Stomach (tissue), 9 donors: ENCODE data around the gene SMAGP. TPM values are rescaled to one million over a fixed set of nuclear protein-coding genes. Genes with fewer than 3 reads are reported as not detected.
"Not testable (repeated sequence)": the region's sequence is repeated elsewhere in the genome, so short reads cannot be mapped to it uniquely, and the experiment has no call there.

Experiments
- DNase-seq, 2 donors: peaks; one replicate each; pipeline versions ENCODE4 v3.0.0 to v3.0.0-alpha.2; 2013 to 2019
- H3K27ac ChIP-seq, 5 donors: fragments of 200-600 bp in 4 of 5; sonication (generic) in 4 of 5; one replicate each; pipeline ENCODE4 v1.5.1; 2013 to 2019; ENCODE audit warnings: mild to moderate bottlenecking in 1 of 5, moderate library complexity in 1 of 5
- H3K27me3 ChIP-seq, 3 donors: fragments of 200-600 bp; sonication (generic); one replicate each; pipeline ENCODE4 v1.5.1; 2017 to 2019; ENCODE audit warnings: mixed run types in 1 of 3
- H3K36me3 ChIP-seq, 4 donors: fragments of 200-600 bp; sonication (generic); 1 replicate in 3 of 4; 2 replicates in 1 of 4; pipeline ENCODE4 v1.5.1; 2016 to 2019
- H3K4me1 ChIP-seq, 4 donors: fragments of 200-600 bp; sonication (generic); one replicate each; pipeline ENCODE4 v1.5.1; 2016 to 2019
- H3K4me3 ChIP-seq, 4 donors: fragments of 200-600 bp; sonication (generic) in 3 of 4; one replicate each; pipeline ENCODE4 v1.5.1; 2016 to 2019; ENCODE audit warnings: mild to moderate bottlenecking in 1 of 4
- H3K9me3 ChIP-seq, 4 donors: fragments of 200-600 bp; sonication (generic); one replicate each; pipeline ENCODE4 v1.5.1; 2016 to 2019
- EP300 ChIP-seq: sonication (generic); formaldehyde crosslinking; IDR thresholded peaks from one replicate; pipeline ENCODE4 v1.6.1; 2017; ENCODE audit warnings: antibody characterized with exemption
- POLR2A ChIP-seq, 4 donors: fragments of 450-650 bp; IDR thresholded peaks; one replicate each; pipeline ENCODE4 v1.6.1; 2016; ENCODE audit warnings: antibody characterized with exemption in 4 of 4, control low read depth in 2 of 4, mild to moderate bottlenecking in 1 of 4, moderate library complexity in 1 of 4
- POLR2AphosphoS5 ChIP-seq, 3 donors: sonication (generic); formaldehyde crosslinking; IDR thresholded peaks; one replicate each; pipeline ENCODE4 v1.6.1; 2016; ENCODE audit warnings: antibody characterized with exemption in 3 of 3
- WGBS, 5 donors: extraction: QIAGEN DNeasy Blood & Tissue Kit in 3 of 5; methylation state at CpG; one replicate each; pipeline versions ENCODE4 v1.1.5 to v1.1.7; 2013 to 2018; 5-methylcytosine and 5-hydroxymethylcytosine counted together
- intact Hi-C: fragments of 100-400 bp; cut with DNase I; formaldehyde crosslinking; loops from one replicate; pipeline ENCODE4 v1.15.1; 2023; ENCODE audit warnings: low total_unique reads
- polyA plus RNA-seq, 3 donors: library from polyadenylated mRNA; stranded (reverse); fragments of 200-250 nt; gene quantifications; one replicate each; pipeline ENCODE4 v1.2.3, GENCODE V29; 2013
- total RNA-seq, 5 donors: library from RNA; depleted of rRNA; stranded (reverse); fragments of >200 nt; gene quantifications; one replicate each; pipeline versions ENCODE4 v1.1.0 to v1.2.3, GENCODE V29; 2014 to 2016
- TF ChIP-seq, protein P1 (sequence below), 7 experiments: fragments of 450-650 bp in 4 of 7; fragments of 200-600 bp in 3 of 7; sonication (generic) in 3 of 7; IDR thresholded peaks; one replicate each; pipeline ENCODE4 v1.5.1; 2016 to 2019; ENCODE audit warnings: antibody characterized with exemption in 7 of 7, control low read depth in 2 of 7, mild to moderate bottlenecking in 1 of 7
- donor health status: healthy with polysubstance abuse.
- donor health status: Bipolar disorder and iron deficiency.
- donor health status: healthy.

Gene SMAGP
- total and polyA plus RNA-seq, 8 donors, result 2.3 to 74.9 (median 27.6) TPM

DNA sequence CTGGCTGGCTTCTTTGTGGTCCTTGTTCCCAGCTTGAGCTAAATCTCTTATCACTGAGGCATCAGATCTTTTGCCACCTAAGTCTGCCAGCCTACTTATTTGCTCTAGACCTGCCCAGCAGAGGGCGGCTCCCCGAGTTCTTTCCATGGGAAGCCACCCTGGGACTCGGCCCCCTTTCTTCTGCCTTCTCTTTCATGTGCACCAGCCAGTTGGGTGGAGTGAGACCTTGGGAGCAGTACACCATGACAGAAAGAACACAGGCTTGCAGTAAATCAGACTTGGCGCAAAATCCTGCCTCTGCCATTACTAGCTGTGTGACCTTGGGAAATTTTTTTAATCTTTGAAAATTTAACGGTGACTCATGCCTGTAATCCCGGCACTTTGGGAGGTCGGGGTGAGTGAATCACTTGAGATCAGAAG is 7.4 kb downstream of the SMAGP start:
- WGBS, 5 donors, result 15 to 53% (median 33%) methylated on average over 7 of the region's 7 CpGs
- Histone ChIP-seq H3K4me3 (no peak overlapping the region), H3K27me3 (no peaks in the 10 kb centered on the region), H3K9me3 (no peaks in the 10 kb centered on the region), H3K4me1 (peaks cover 0 to 21% (median 7%) of the 10 kb centered on the region in 4 donors), H3K27ac (peak overlapping the region in 3 of 5 donors; percentile 7 to 60 (median 49)), H3K36me3 (no peaks in the 10 kb centered on the region)
- peak; percentile 77 to 78 for DNase-seq
- TF ChIP-seq, protein P1, sequence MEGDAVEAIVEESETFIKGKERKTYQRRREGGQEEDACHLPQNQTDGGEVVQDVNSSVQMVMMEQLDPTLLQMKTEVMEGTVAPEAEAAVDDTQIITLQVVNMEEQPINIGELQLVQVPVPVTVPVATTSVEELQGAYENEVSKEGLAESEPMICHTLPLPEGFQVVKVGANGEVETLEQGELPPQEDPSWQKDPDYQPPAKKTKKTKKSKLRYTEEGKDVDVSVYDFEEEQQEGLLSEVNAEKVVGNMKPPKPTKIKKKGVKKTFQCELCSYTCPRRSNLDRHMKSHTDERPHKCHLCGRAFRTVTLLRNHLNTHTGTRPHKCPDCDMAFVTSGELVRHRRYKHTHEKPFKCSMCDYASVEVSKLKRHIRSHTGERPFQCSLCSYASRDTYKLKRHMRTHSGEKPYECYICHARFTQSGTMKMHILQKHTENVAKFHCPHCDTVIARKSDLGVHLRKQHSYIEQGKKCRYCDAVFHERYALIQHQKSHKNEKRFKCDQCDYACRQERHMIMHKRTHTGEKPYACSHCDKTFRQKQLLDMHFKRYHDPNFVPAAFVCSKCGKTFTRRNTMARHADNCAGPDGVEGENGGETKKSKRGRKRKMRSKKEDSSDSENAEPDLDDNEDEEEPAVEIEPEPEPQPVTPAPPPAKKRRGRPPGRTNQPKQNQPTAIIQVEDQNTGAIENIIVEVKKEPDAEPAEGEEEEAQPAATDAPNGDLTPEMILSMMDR (IDR thresholded peaks at IDR 0.05), result peak in 3 of 7 experiments; percentile 11 to 46 (median 45)
- TF ChIP-seq EP300, result no peak
- TF ChIP-seq POLR2AphosphoS5 (IDR thresholded peaks at IDR 0.05), result peak in 1 of 3 donors; percentile 15
- no peak for TF ChIP-seq POLR2A (IDR thresholded peaks at IDR 0.05)
- intact Hi-C loops, result no loop called here

GRCh38 chr12:51259600-51259999 is 10.6 kb downstream of the SMAGP start:
- intact Hi-C loops, H3K9me3 ChIP-seq, H3K4me3 ChIP-seq, H3K4me1 ChIP-seq, H3K27me3 ChIP-seq, DNase-seq, H3K27ac ChIP-seq: not testable (repeated sequence)
- 89 to 97% (median 95%) methylated on average over 1 of the region's 1 CpG for WGBS, 5 donors
- peaks cover 0 to 11% (median 9%) of the 10 kb centered on the region in 4 donors for H3K36me3 ChIP-seq

- DNase-seq, result no peak
- Histone ChIP-seq H3K9me3 (no peaks in the 10 kb centered on the region), H3K4me3 (no peak overlapping the region), H3K27me3 (no peaks in the 10 kb centered on the region), H3K27ac (no peak overlapping the region), H3K36me3 (peaks cover 0 to 26% (median 15%) of the 10 kb centered on the region in 4 donors), H3K4me1 (no peaks in the 10 kb centered on the region)
- TF ChIP-seq POLR2A (IDR thresholded peaks at IDR 0.05), result no peak
- TF ChIP-seq, protein P1 (IDR thresholded peaks at IDR 0.05), result no peak
- 88 to 93% (median 89%) methylated on average over 4 of the region's 4 CpGs for WGBS, 5 donors
- intact Hi-C loops, result no loop called here
These were observed 15.7 kb downstream of the SMAGP start for GRCh38 chr12:51254536-51254935.

GRCh38 chr12:51253276-51253675 is 16.9 kb downstream of the SMAGP start:
- H3K27ac ChIP-seq, result no peak overlapping the region
- H3K36me3 ChIP-seq, result peaks cover 0 to 26% (median 15%) of the 10 kb centered on the region in 4 donors
- DNase-seq, result no peak
- H3K4me3 ChIP-seq, result no peak overlapping the region
- WGBS, 5 donors, result 92 to 100% (median 95%) methylated on average over 1 of the region's 1 CpG
- H3K4me1 ChIP-seq, result no peaks in the 10 kb centered on the region
- intact Hi-C loops, result no loop called here
- no peaks in the 10 kb centered on the region for H3K9me3 ChIP-seq
- H3K27me3 ChIP-seq, result no peaks in the 10 kb centered on the region
- TF ChIP-seq EP300 (no peak), POLR2AphosphoS5 (IDR thresholded peaks at IDR 0.05) (no peak), POLR2A (IDR thresholded peaks at IDR 0.05) (no peak)
- TF ChIP-seq, protein P1 (IDR thresholded peaks at IDR 0.05), result no peak

DNA sequence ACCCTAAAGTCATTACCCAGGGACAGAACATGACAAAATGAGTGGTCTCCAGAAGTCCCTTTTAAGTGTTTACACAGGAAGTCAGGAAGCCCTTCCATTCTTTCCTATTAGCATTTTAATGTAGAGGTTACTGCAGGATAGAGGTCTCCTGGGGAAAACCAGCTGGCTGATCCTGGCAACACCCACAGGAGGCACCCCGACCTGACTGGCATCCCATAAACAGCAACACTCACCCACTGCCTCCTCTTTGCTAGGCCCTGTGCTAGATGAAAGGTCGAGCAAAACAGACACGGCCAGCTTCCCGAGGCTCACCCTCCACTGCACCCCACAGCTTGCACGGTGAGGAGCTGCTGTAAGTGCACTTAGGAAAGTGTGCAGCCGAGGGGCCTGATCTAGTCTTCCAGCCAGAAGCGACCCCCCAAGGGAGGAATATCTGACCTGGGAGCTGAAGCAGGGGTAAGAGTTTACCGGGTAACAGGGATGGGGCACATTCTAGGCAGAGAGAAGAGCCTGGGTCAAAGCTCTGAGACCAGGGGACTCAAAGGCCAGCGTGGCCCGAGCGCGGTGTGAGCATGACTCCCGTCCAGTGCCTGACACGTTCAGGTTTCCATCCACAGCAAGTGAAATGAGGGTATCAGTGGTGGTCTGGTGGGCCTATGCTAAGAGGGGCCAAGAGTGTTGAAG is 22.6 kb downstream of the SMAGP start:
- Histone ChIP-seq H3K27ac (peak overlapping the region in 2 of 5 donors; percentile 30 to 33), H3K4me3 (no peak overlapping the region), H3K9me3 (no peaks in the 10 kb centered on the region), H3K27me3 (no peaks in the 10 kb centered on the region), H3K36me3 (peaks cover 26 to 43% (median 38%) of the 10 kb centered on the region in 4 donors), H3K4me1 (peaks cover 0 to 54% (median 26%) of the 10 kb centered on the region in 4 donors)
- TF ChIP-seq EP300 (no peak), POLR2A (IDR thresholded peaks at IDR 0.05) (no peak), POLR2AphosphoS5 (IDR thresholded peaks at IDR 0.05) (no peak)
- TF ChIP-seq, protein P1 (IDR thresholded peaks at IDR 0.05), result no peak
- intact Hi-C loops, result no loop called here
- 62 to 67% (median 67%) methylated on average over 14 of the region's 14 CpGs for WGBS, 5 donors
- DNase-seq, result no peak
